Panc1 (cell line): ENCODE results near the gene PRRC1. TPM values are rescaled to one million over a fixed set of nuclear protein-coding genes. Genes with fewer than 3 reads are reported as not detected.

Experiments used
- ATAC-seq: fragments of 200-7000 bp; cut with Tn5 transposase; 2 replicates; pipeline ENCODE4 v1.9.1; 2020; ENCODE audit warnings: mild to moderate bottlenecking, moderate library complexity
- BruUV-seq: library from RNA; stranded (reverse); fragments of 400-500 nt; replicated peaks from 2 replicates; lab custom pipeline; 2021; lab: Mats Ljungman, UMichigan
- CTCF ChIA-PET: fragments of 300-600 bp; sonication (Branson Sonifier 250); formaldehyde crosslinking; loops from one replicate; lab custom pipeline; 2022; ENCODE audit warnings: antibody characterized with exemption; lab: Charles Lee
- POLR2A ChIA-PET: fragments of 300-600 bp; sonication (Branson Sonifier 250); formaldehyde crosslinking; loops from one replicate; lab custom pipeline; 2022; ENCODE audit warnings: antibody characterized with exemption; lab: Charles Lee
- DNase-seq: peaks from one replicate; pipeline ENCODE4 v3.0.0-alpha.2; 2010; ENCODE audit warnings: low read depth, low spot score
- H3K27ac ChIP-seq: 2 replicates; pipeline ENCODE4 v1.5.1; 2011; ENCODE audit warnings: mild to moderate bottlenecking, low read length, inconsistent platforms
- H3K27me3 ChIP-seq: fragments of 200-500 bp; sonication (Bioruptor generic); 2 replicates; pipeline ENCODE4 v1.6.0; 2014; ENCODE audit warnings: low read length, inconsistent platforms; ENCODE audit not compliant: control insufficient read depth, insufficient read depth
- H3K36me3 ChIP-seq: fragments of 200-500 bp; sonication (Bioruptor generic); 2 replicates; pipeline ENCODE4 v1.5.1; 2014; ENCODE audit warnings: inconsistent platforms, mild to moderate bottlenecking, low read length, moderate library complexity; ENCODE audit not compliant: control insufficient read depth, insufficient read depth
- H3K4me1 ChIP-seq: 2 replicates; pipeline ENCODE4 v1.5.1; 2011; ENCODE audit warnings: inconsistent platforms, mild to moderate bottlenecking, low read length, moderate library complexity; ENCODE audit not compliant: control insufficient read depth, insufficient read depth
- H3K4me3 ChIP-seq, 2 experiments: 2 replicates each; pipeline ENCODE4 v1.5.1; 2011 to 2012; ENCODE audit warnings: low read depth in 2 of 2, low read length in 2 of 2, mild to moderate bottlenecking in 2 of 2, inconsistent platforms in 1 of 2, moderate library complexity in 1 of 2
- H3K9me3 ChIP-seq: fragments of 200-500 bp; sonication (Bioruptor generic); 2 replicates; pipeline ENCODE4 v1.5.1; 2014; ENCODE audit warnings: low read depth, mild to moderate bottlenecking, inconsistent platforms, low read length, moderate library complexity; ENCODE audit not compliant: control insufficient read depth, insufficient read depth
- CTCF ChIP-seq: fragments of 450-650 bp; IDR thresholded peaks from 2 replicates; pipeline ENCODE4 v1.5.1; 2017; ENCODE audit warnings: mild to moderate bottlenecking
- POLR2AphosphoS5 ChIP-seq: IDR thresholded peaks from 2 replicates; pipeline ENCODE4 v1.6.1; 2012; ENCODE audit warnings: mild to moderate bottlenecking, low read depth, low read length, moderate library complexity
- REST ChIP-seq, 2 experiments: IDR thresholded peaks; 2 replicates each; pipeline ENCODE4 v1.6.1; 2011 to 2012; ENCODE audit warnings: low read depth in 2 of 2, control low read depth in 1 of 2, low read length in 1 of 2, mild to moderate bottlenecking in 1 of 2, moderate library complexity in 1 of 2; ENCODE audit not compliant: insufficient read depth in 1 of 2
- SIN3A ChIP-seq: IDR thresholded peaks from 2 replicates; pipeline ENCODE4 v1.6.1; 2012; ENCODE audit warnings: low read depth, mild to moderate bottlenecking, low read length, moderate library complexity, borderline replicate concordance; ENCODE audit not compliant: insufficient read depth
- TCF7L2 ChIP-seq: IDR thresholded peaks from 2 replicates; pipeline ENCODE4 v1.6.1; 2011; ENCODE audit warnings: mild to moderate bottlenecking, low read depth, low read length, inconsistent platforms
- in situ Hi-C: cut with HindIII; loops from 2 replicates; pipeline ENCODE4 v1.10.0; 2016; ENCODE audit warnings: low sequenced_read_pairs, low pct_unique_long_range_greater_than_20kb
- intact Hi-C: fragments of 100-400 bp; cut with micrococcal nuclease; formaldehyde crosslinking; loops from one replicate; pipeline ENCODE4 v1.10.0; 2022; ENCODE audit not compliant: unreplicated experiment
- total RNA-seq: library from RNA; stranded (reverse); gene quantifications from one replicate; pipeline ENCODE4 v1.2.1, GENCODE V29; 2021; ENCODE audit not compliant: unreplicated experiment

PRRC1 gene
- total RNA-seq, 1 experiment from 2014 or later = 48.7 TPM

GRCh38 chr5:127549551-127549950 lies 32.1 kb downstream of the PRRC1 start:
- DNase-seq (no peak), ATAC-seq (no peak)
- no peaks in the 10 kb centered on the region for H3K9me3 ChIP-seq
- ChIA-PET POLR2A (no interaction called here), CTCF (no interaction called here)
- intact Hi-C loops = no loop called here
- TF ChIP-seq SIN3A (no peak), TCF7L2 (no peak), CTCF (no peak), POLR2AphosphoS5 (no peak), REST (IDR thresholded peaks at IDR 0.05; ENCODE audit: insufficient read depth in 1 of 2, low read depth in 2 of 2, low read length in 1 of 2) (no peak)
- BruUV-seq = no TSS peak
- H3K4me3 ChIP-seq = no peak overlapping the region
- in situ Hi-C loops = no loop called here
- no peaks in the 10 kb centered on the region for H3K27me3 ChIP-seq
- no peak overlapping the region for H3K27ac ChIP-seq
- H3K4me1 ChIP-seq = no peaks in the 10 kb centered on the region
- peaks cover 22% of the 10 kb centered on the region for H3K36me3 ChIP-seq

- peaks cover 22% of the 10 kb centered on the region for H3K36me3 ChIP-seq
- no peak for DNase-seq
- intact Hi-C loops = no loop called here
- in situ Hi-C loops = no loop called here
- no peak for ATAC-seq
- CTCF ChIA-PET = no interaction called here
- no peaks in the 10 kb centered on the region for H3K9me3 ChIP-seq
- no peaks in the 10 kb centered on the region for H3K4me1 ChIP-seq
- no peak overlapping the region for H3K27ac ChIP-seq
- no TSS peak for BruUV-seq
- no peak for TF ChIP-seq SIN3A
- TF ChIP-seq POLR2AphosphoS5 = no peak
- no peak for TF ChIP-seq CTCF
- no peak for TF ChIP-seq REST (IDR thresholded peaks at IDR 0.05; ENCODE audit: insufficient read depth in 1 of 2, low read depth in 2 of 2, low read length in 1 of 2)
- no peak for TF ChIP-seq TCF7L2
- H3K27me3 ChIP-seq = no peaks in the 10 kb centered on the region
- POLR2A ChIA-PET = no interaction called here
- no peak overlapping the region for H3K4me3 ChIP-seq
Measured at GRCh38 chr5:127550652-127551409, 33.4 kb downstream of the PRRC1 start.
